HepG2 (cell line): ENCODE measurements around the gene DGCR8. TPM values are rescaled to one million over a fixed set of nuclear protein-coding genes. Genes with fewer than 3 reads are reported as not detected.
A peak's percentile ranks its signal among the peaks of the same experiment; 100 is the strongest.

Experiments
- ARHGAP35 ChIP-seq: sonication (generic); formaldehyde crosslinking; IDR thresholded peaks from 2 replicates; pipeline ENCODE4 v1.9.0; 2022; ENCODE audit warnings: mild to moderate bottlenecking, inconsistent platforms, moderate library complexity, missing genetic modification reagents, borderline replicate concordance
- DNMT1 ChIP-seq: sonication (generic); formaldehyde crosslinking; IDR thresholded peaks from 2 replicates; pipeline ENCODE4 v1.5.1; 2020; ENCODE audit warnings: mild to moderate bottlenecking, missing genetic modification reagents
- NFE2L1 ChIP-seq: sonication (generic); formaldehyde crosslinking; IDR thresholded peaks from 2 replicates; pipeline ENCODE4 v1.4.0; 2020; ENCODE audit warnings: missing genetic modification reagents, mild to moderate bottlenecking, borderline replicate concordance
- WIZ ChIP-seq: sonication (generic); formaldehyde crosslinking; IDR thresholded peaks from 2 replicates; pipeline ENCODE4 v1.5.1; 2020; ENCODE audit warnings: mild to moderate bottlenecking, missing genetic modification reagents
- ZBTB7A ChIP-seq: sonication (generic); formaldehyde crosslinking; IDR thresholded peaks from 2 replicates; pipeline ENCODE4 v1.8.0; 2022; ENCODE audit warnings: mild to moderate bottlenecking, missing genetic modification reagents
- ZFY ChIP-seq: sonication (generic); formaldehyde crosslinking; IDR thresholded peaks from 2 replicates; pipeline ENCODE4 v1.4.0; 2020; ENCODE audit warnings: missing genetic modification reagents
- ZNF232 ChIP-seq: sonication (generic); formaldehyde crosslinking; IDR thresholded peaks from 2 replicates; pipeline ENCODE4 v1.4.0; 2020; ENCODE audit warnings: missing genetic modification reagents, borderline replicate concordance
- ZNF382 ChIP-seq: sonication (generic); formaldehyde crosslinking; IDR thresholded peaks from 2 replicates; pipeline ENCODE4 v1.5.0; 2020; ENCODE audit warnings: missing genetic modification reagents, mild to moderate bottlenecking, borderline replicate concordance
- ZSCAN21 ChIP-seq: sonication (generic); formaldehyde crosslinking; IDR thresholded peaks from 2 replicates; pipeline ENCODE4 v1.8.0; 2022; ENCODE audit warnings: mild to moderate bottlenecking, missing genetic modification reagents, moderate library complexity, borderline replicate concordance
- polyA plus RNA-seq, 8 experiments: library from polyadenylated mRNA; depleted of rRNA in 3 of 8; stranded (reverse) in 7 of 8; unstranded in 1 of 8; fragments of >200 nt; fragmentation: Illumina TruSeq in 4 of 8; extraction: Trizol in 4 of 8; gene quantifications; 2 replicates each; pipeline versions ENCODE4 v1.2.1 to v1.2.3, GENCODE V29; 2011 to 2016; ENCODE audit warnings: low read depth in 4 of 8, missing spikeins in 1 of 8, mixed read lengths in 1 of 8; ENCODE audit not compliant: insufficient read depth in 1 of 8
- total RNA-seq, 5 experiments: library from RNA; depleted of rRNA; stranded (reverse); fragments of >200 nt; fragmentation: Illumina TruSeq; extraction: Trizol; gene quantifications; 2 replicates each; pipeline ENCODE4 v1.2.3, GENCODE V29; 2016; ENCODE audit warnings: low read depth in 1 of 5
- TF ChIP-seq, protein P1 (sequence below): sonication (generic); formaldehyde crosslinking; IDR thresholded peaks from 2 replicates; pipeline ENCODE4 v1.5.0; 2020; ENCODE audit warnings: mild to moderate bottlenecking, missing genetic modification reagents, borderline replicate concordance
- TF ChIP-seq, protein P2 (sequence below): IDR thresholded peaks from 2 replicates; pipeline ENCODE4 v1.6.1; 2016; ENCODE audit warnings: low read depth, control low read depth
- TF ChIP-seq, protein P3 (sequence below), 2 experiments: sonication (generic) in 1 of 2; formaldehyde crosslinking in 1 of 2; IDR thresholded peaks; 2 replicates each; pipeline versions ENCODE4 v1.4.0 to v1.6.1; 2018 to 2020; ENCODE audit warnings: missing genetic modification reagents in 2 of 2, borderline replicate concordance in 1 of 2, low read depth in 1 of 2, mild to moderate bottlenecking in 1 of 2, missing biosample characterization in 1 of 2

DGCR8 gene
- total and polyA plus RNA-seq, 2 of the 13 experiments (the other 11 are each of a cell fraction or from before 2014, with no cell fraction given) = 10.2 to 23.2 TPM

- TF ChIP-seq ZNF382 (CRISPR knock-in tag) = no peak
- TF ChIP-seq ARHGAP35 (CRISPR knock-in tag) = no peak
- TF ChIP-seq ZNF232 (CRISPR knock-in tag) = no peak
- TF ChIP-seq WIZ = no peak
- peak; percentile 43; the same call in 1 of the 2 replicates for TF ChIP-seq ZSCAN21 (CRISPR knock-in tag)
- TF ChIP-seq, protein P1, sequence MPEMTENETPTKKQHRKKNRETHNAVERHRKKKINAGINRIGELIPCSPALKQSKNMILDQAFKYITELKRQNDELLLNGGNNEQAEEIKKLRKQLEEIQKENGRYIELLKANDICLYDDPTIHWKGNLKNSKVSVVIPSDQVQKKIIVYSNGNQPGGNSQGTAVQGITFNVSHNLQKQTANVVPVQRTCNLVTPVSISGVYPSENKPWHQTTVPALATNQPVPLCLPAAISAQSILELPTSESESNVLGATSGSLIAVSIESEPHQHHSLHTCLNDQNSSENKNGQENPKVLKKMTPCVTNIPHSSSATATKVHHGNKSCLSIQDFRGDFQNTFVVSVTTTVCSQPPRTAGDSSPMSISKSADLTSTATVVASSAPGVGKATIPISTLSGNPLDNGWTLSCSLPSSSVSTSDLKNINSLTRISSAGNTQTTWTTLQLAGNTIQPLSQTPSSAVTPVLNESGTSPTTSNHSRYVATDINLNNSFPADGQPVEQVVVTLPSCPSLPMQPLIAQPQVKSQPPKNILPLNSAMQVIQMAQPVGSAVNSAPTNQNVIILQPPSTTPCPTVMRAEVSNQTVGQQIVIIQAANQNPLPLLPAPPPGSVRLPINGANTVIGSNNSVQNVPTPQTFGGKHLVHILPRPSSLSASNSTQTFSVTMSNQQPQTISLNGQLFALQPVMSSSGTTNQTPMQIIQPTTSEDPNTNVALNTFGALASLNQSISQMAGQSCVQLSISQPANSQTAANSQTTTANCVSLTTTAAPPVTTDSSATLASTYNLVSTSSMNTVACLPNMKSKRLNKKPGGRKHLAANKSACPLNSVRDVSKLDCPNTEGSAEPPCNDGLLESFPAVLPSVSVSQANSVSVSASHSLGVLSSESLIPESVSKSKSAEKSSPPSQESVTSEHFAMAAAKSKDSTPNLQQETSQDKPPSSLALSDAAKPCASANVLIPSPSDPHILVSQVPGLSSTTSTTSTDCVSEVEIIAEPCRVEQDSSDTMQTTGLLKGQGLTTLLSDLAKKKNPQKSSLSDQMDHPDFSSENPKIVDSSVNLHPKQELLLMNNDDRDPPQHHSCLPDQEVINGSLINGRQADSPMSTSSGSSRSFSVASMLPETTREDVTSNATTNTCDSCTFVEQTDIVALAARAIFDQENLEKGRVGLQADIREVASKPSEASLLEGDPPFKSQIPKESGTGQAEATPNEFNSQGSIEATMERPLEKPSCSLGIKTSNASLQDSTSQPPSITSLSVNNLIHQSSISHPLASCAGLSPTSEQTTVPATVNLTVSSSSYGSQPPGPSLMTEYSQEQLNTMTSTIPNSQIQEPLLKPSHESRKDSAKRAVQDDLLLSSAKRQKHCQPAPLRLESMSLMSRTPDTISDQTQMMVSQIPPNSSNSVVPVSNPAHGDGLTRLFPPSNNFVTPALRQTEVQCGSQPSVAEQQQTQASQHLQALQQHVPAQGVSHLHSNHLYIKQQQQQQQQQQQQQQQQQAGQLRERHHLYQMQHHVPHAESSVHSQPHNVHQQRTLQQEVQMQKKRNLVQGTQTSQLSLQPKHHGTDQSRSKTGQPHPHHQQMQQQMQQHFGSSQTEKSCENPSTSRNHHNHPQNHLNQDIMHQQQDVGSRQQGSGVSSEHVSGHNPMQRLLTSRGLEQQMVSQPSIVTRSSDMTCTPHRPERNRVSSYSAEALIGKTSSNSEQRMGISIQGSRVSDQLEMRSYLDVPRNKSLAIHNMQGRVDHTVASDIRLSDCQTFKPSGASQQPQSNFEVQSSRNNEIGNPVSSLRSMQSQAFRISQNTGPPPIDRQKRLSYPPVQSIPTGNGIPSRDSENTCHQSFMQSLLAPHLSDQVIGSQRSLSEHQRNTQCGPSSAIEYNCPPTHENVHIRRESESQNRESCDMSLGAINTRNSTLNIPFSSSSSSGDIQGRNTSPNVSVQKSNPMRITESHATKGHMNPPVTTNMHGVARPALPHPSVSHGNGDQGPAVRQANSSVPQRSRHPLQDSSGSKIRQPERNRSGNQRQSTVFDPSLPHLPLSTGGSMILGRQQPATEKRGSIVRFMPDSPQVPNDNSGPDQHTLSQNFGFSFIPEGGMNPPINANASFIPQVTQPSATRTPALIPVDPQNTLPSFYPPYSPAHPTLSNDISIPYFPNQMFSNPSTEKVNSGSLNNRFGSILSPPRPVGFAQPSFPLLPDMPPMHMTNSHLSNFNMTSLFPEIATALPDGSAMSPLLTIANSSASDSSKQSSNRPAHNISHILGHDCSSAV (CRISPR knock-in tag) = no peak
- TF ChIP-seq DNMT1 (CRISPR knock-in tag) = 0 out of 2 replicates have a peak, but pooled peaks have one; percentile 55
- TF ChIP-seq ZFY (CRISPR knock-in tag) = peak; percentile 61
- TF ChIP-seq, protein P2, sequence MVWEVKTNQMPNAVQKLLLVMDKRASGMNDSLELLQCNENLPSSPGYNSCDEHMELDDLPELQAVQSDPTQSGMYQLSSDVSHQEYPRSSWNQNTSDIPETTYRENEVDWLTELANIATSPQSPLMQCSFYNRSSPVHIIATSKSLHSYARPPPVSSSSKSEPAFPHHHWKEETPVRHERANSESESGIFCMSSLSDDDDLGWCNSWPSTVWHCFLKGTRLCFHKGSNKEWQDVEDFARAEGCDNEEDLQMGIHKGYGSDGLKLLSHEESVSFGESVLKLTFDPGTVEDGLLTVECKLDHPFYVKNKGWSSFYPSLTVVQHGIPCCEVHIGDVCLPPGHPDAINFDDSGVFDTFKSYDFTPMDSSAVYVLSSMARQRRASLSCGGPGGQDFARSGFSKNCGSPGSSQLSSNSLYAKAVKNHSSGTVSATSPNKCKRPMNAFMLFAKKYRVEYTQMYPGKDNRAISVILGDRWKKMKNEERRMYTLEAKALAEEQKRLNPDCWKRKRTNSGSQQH (CRISPR knock-in tag) = no peak
- no peak for TF ChIP-seq NFE2L1
- TF ChIP-seq ZBTB7A (CRISPR knock-in tag) = peak; percentile 40; the same call in 1 of the 2 replicates
- TF ChIP-seq, protein P3, sequence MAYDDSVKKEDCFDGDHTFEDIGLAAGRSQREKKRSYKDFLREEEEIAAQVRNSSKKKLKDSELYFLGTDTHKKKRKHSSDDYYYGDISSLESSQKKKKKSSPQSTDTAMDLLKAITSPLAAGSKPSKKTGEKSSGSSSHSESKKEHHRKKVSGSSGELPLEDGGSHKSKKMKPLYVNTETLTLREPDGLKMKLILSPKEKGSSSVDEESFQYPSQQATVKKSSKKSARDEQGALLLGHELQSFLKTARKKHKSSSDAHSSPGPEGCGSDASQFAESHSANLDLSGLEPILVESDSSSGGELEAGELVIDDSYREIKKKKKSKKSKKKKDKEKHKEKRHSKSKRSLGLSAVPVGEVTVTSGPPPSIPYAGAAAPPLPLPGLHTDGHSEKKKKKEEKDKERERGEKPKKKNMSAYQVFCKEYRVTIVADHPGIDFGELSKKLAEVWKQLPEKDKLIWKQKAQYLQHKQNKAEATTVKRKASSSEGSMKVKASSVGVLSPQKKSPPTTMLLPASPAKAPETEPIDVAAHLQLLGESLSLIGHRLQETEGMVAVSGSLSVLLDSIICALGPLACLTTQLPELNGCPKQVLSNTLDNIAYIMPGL (CRISPR knock-in tag; IDR thresholded peaks at IDR 0.05; ENCODE audit: borderline replicate concordance in 1 of 2, low read depth in 1 of 2) = no peak
Measured at GRCh38 chr22:20131859-20132685, 52.0 kb downstream of the DGCR8 start (continued).
